Hepatocyte (in vitro differentiated cells): Measurements from ENCODE around the gene RGP1. TPM values are rescaled to one million over a fixed set of nuclear protein-coding genes. Genes with fewer than 3 reads are reported as not detected.

Experiments used
- DNase-seq: peaks from one replicate; pipeline ENCODE4 v3.0.0-alpha.2; 2016; ENCODE audit warnings: low spot score
- H2AFZ ChIP-seq: fragments of 200-600 bp; sonication (generic); 2 replicates; pipeline ENCODE4 v1.6.0; 2016; ENCODE audit warnings: antibody characterized with exemption, mild to moderate bottlenecking
- H3K27ac ChIP-seq: fragments of 200-600 bp; sonication (generic); 2 replicates; pipeline ENCODE4 v1.5.1; 2016; ENCODE audit warnings: mild to moderate bottlenecking
- H3K27me3 ChIP-seq: fragments of 200-600 bp; sonication (generic); 2 replicates; pipeline ENCODE4 v1.6.1; 2016
- H3K36me3 ChIP-seq: fragments of 200-600 bp; sonication (generic); replicated peaks from 2 replicates; pipeline ENCODE4 v1.5.1; 2016; ENCODE audit warnings: low read depth; ENCODE audit not compliant: insufficient read depth
- H3K4me1 ChIP-seq: fragments of 200-600 bp; sonication (generic); 2 replicates; pipeline ENCODE4 v1.5.1; 2016; ENCODE audit warnings: mild to moderate bottlenecking, moderate library complexity; ENCODE audit not compliant: insufficient read depth
- H3K4me2 ChIP-seq: fragments of 200-600 bp; sonication (generic); 2 replicates; pipeline ENCODE4 v1.6.0; 2016
- H3K4me3 ChIP-seq: fragments of 200-600 bp; sonication (generic); 2 replicates; pipeline ENCODE4 v1.5.1; 2016; ENCODE audit warnings: mild to moderate bottlenecking
- H3K79me2 ChIP-seq: fragments of 200-600 bp; sonication (generic); 2 replicates; pipeline ENCODE4 v1.6.0; 2017; ENCODE audit warnings: mild to moderate bottlenecking
- H3K9me2 ChIP-seq: fragments of 200-600 bp; sonication (generic); replicated peaks from 2 replicates; pipeline ENCODE4 v1.6.0; 2017; ENCODE audit warnings: mild to moderate bottlenecking; ENCODE audit not compliant: insufficient read depth
- H3K9me3 ChIP-seq: fragments of 200-600 bp; sonication (generic); 2 replicates; pipeline ENCODE4 v1.5.1; 2016; ENCODE audit warnings: low read depth, mild to moderate bottlenecking
- H4K20me1 ChIP-seq: fragments of 200-600 bp; sonication (generic); 2 replicates; pipeline ENCODE4 v1.6.0; 2016; ENCODE audit warnings: mild to moderate bottlenecking; ENCODE audit not compliant: insufficient read depth, poor library complexity, severe bottlenecking
- CTCF ChIP-seq: fragments of 200-600 bp; sonication (generic); IDR thresholded peaks from 2 replicates; pipeline ENCODE4 v1.5.1; 2016; ENCODE audit warnings: antibody characterized with exemption, mild to moderate bottlenecking; ENCODE audit not compliant: poor library complexity
- EZH2 ChIP-seq: fragments of 200-600 bp; sonication (generic); IDR thresholded peaks from 2 replicates; pipeline ENCODE4 v1.6.1; 2016; ENCODE audit warnings: antibody characterized with exemption, mild to moderate bottlenecking, borderline replicate concordance
- EZH2phosphoT487 ChIP-seq: fragments of 200-600 bp; sonication (generic); IDR thresholded peaks from one replicate; pipeline ENCODE4 v1.6.1; 2018; ENCODE audit warnings: antibody characterized with exemption, mild to moderate bottlenecking, low read depth, moderate library complexity; ENCODE audit not compliant: unreplicated experiment, severe bottlenecking
- WGBS: methylation state at CpG from one replicate; pipeline ENCODE4 v1.1.6; 2016; ENCODE audit warnings: low lambda C conversion rate; ENCODE audit errors: missing lambda C conversion rate; 5-methylcytosine and 5-hydroxymethylcytosine counted together
- microRNA-seq: library from miRNA; unstranded; fragments of <30 nt; microRNA quantifications from one replicate; pipeline ENCODE4, GENCODE V29; 2017
- polyA plus RNA-seq: library from polyadenylated mRNA; unstranded; fragments of >200 nt; fragmentation: Nextera tagmentation; extraction: Ambion mirVana; gene quantifications from 2 replicates; pipeline ENCODE4 v1.2.1, GENCODE V29; 2016
- small RNA-seq: library from RNA; depleted of rRNA; stranded (forward); fragments of <200 nt; gene quantifications from one replicate; pipeline ENCODE3, GENCODE V24; 2014
- total RNA-seq: library from RNA; depleted of rRNA; stranded (reverse); fragments of >200 nt; gene quantifications from 2 replicates; pipeline ENCODE4 v1.2.3, GENCODE V29; 2014

The RGP1 gene
- total and polyA plus RNA-seq, 2 experiments from 2014 or later, result 11.4 to 19.3 TPM

GRCh38 chr9:35801328-35802128 lies 52.4 kb downstream of the RGP1 start:
- no peaks in the 10 kb centered on the region for H3K36me3 ChIP-seq
- WGBS, result 85% methylated on average over 13 of the region's 13 CpGs
- TF ChIP-seq EZH2phosphoT487 (no peak), CTCF (no peak), EZH2 (no peak)
- no peaks in the 10 kb centered on the region for H3K9me2 ChIP-seq
- no peak overlapping the region for H2AFZ ChIP-seq
- no peaks in the 10 kb centered on the region for H3K27me3 ChIP-seq
- no peaks in the 10 kb centered on the region for H3K9me3 ChIP-seq
- H3K79me2 ChIP-seq, result no peaks in the 10 kb centered on the region
- no peak overlapping the region for H3K4me2 ChIP-seq
- H3K4me1 ChIP-seq, result no peaks in the 10 kb centered on the region
- H3K27ac ChIP-seq, result no peak overlapping the region
- DNase-seq, result no peak
- H4K20me1 ChIP-seq, result no peaks in the 10 kb centered on the region
- no peak overlapping the region for H3K4me3 ChIP-seq

- Histone ChIP-seq H3K4me3 (no peak overlapping the region), H3K27ac (no peak overlapping the region), H3K9me2 (no peaks in the 10 kb centered on the region), H3K4me2 (no peak overlapping the region), H3K4me1 (no peaks in the 10 kb centered on the region), H4K20me1 (no peaks in the 10 kb centered on the region), H3K27me3 (no peaks in the 10 kb centered on the region), H3K79me2 (no peaks in the 10 kb centered on the region), H3K9me3 (no peaks in the 10 kb centered on the region), H3K36me3 (no peaks in the 10 kb centered on the region), H2AFZ (no peak overlapping the region)
- DNase-seq, result no peak
- no peak for TF ChIP-seq CTCF
- TF ChIP-seq EZH2, result no peak
- TF ChIP-seq EZH2phosphoT487, result no peak
- WGBS, result 97% methylated on average over 8 of the region's 8 CpGs
Measured at GRCh38 chr9:35806101-35806500, 57.0 kb downstream of the RGP1 start.

Small RNA genes within 50 kb of the gene (microRNA-seq; reads per million reads assigned to microRNA genes)
- 1.8 reads per million for gene MIR6852
- 2.2 reads per million for gene MIR6853

Small RNA genes within 50 kb of the gene (small RNA-seq; reads per million reads assigned to genes)
- 0.19 reads per million for gene MIR6853

Other genes starting within 250 kb of the RGP1 start
- gene TESK1, start 144.0 kb upstream of the RGP1 start, total RNA-seq, result 17.4 and 20.1 TPM in 2 replicates
- 27.2 and 30.3 TPM in 2 replicates for gene TESK1, start 144.0 kb upstream of the RGP1 start, polyA plus RNA-seq
- 1.9 and 2.0 TPM in 2 replicates for gene CD72, start 130.9 kb upstream of the RGP1 start, total RNA-seq
- 1.1 and 1.3 TPM in 2 replicates for gene CD72, start 130.9 kb upstream of the RGP1 start, polyA plus RNA-seq
- not detected in 2 replicates for gene SIT1, start 98.4 kb upstream of the RGP1 start, total RNA-seq
- gene SIT1, start 98.4 kb upstream of the RGP1 start, polyA plus RNA-seq, result not detected in 2 replicates
- gene RMRP, start 91.3 kb upstream of the RGP1 start, total RNA-seq, result 1,377 and 3,174 TPM in 2 replicates
- not detected in 2 replicates for gene RMRP, start 91.3 kb upstream of the RGP1 start, polyA plus RNA-seq
- gene CCDC107, start 91.0 kb upstream of the RGP1 start, total RNA-seq, result 12.1 and 13.8 TPM in 2 replicates
- gene CCDC107, start 91.0 kb upstream of the RGP1 start, polyA plus RNA-seq, result 39.5 and 42.2 TPM in 2 replicates
- 1.8 and 9.4 TPM in 2 replicates for gene ARHGEF39, start 84.1 kb upstream of the RGP1 start, total RNA-seq
- gene ARHGEF39, start 84.1 kb upstream of the RGP1 start, polyA plus RNA-seq, result 5.2 and 5.6 TPM in 2 replicates
- gene CA9, start 75.4 kb upstream of the RGP1 start, total RNA-seq, result 0.27 TPM in 1 of 2 replicates, not detected in the other
- 2.1 and 2.4 TPM in 2 replicates for gene CA9, start 75.4 kb upstream of the RGP1 start, polyA plus RNA-seq
- 98.7 and 106 TPM in 2 replicates for gene TPM2, start 59.4 kb upstream of the RGP1 start, total RNA-seq
- 166 and 203 TPM in 2 replicates for gene TPM2, start 59.4 kb upstream of the RGP1 start, polyA plus RNA-seq
- 100 and 113 TPM in 2 replicates for gene TLN1, start 17.1 kb upstream of the RGP1 start, total RNA-seq
- 70.5 and 73.4 TPM in 2 replicates for gene TLN1, start 17.1 kb upstream of the RGP1 start, polyA plus RNA-seq
- gene CREB3, start 16.6 kb upstream of the RGP1 start, total RNA-seq, result 54.6 and 69.6 TPM in 2 replicates
- gene CREB3, start 16.6 kb upstream of the RGP1 start, polyA plus RNA-seq, result 79.8 and 79.9 TPM in 2 replicates
- 58.5 and 60.5 TPM in 2 replicates for gene GBA2, start 59 bp upstream of the RGP1 start, total RNA-seq
- 77.5 and 80.2 TPM in 2 replicates for gene GBA2, start 59 bp upstream of the RGP1 start, polyA plus RNA-seq
- gene MSMP, start 5.0 kb downstream of the RGP1 start, total RNA-seq, result not detected in 2 replicates
- not detected in 2 replicates for gene MSMP, start 5.0 kb downstream of the RGP1 start, polyA plus RNA-seq
- 12.8 and 13.9 TPM in 2 replicates for gene NPR2, start 42.3 kb downstream of the RGP1 start, total RNA-seq
- gene NPR2, start 42.3 kb downstream of the RGP1 start, polyA plus RNA-seq, result 12.2 and 14.4 TPM in 2 replicates
- gene SPAG8, start 63.0 kb downstream of the RGP1 start, total RNA-seq, result 0.10 and 1.4 TPM in 2 replicates
- gene SPAG8, start 63.0 kb downstream of the RGP1 start, polyA plus RNA-seq, result 0.55 and 0.63 TPM in 2 replicates
- gene HINT2, start 65.8 kb downstream of the RGP1 start, total RNA-seq, result 31.9 and 45.7 TPM in 2 replicates
- 81.4 and 87.3 TPM in 2 replicates for gene HINT2, start 65.8 kb downstream of the RGP1 start, polyA plus RNA-seq
- gene FAM221B, start 79.4 kb downstream of the RGP1 start, total RNA-seq, result not detected in 2 replicates
- 0.26 TPM in 1 of 2 replicates, not detected in the other for gene FAM221B, start 79.4 kb downstream of the RGP1 start, polyA plus RNA-seq
- 7.5 and 12.3 TPM in 2 replicates for gene TMEM8B, start 79.9 kb downstream of the RGP1 start, total RNA-seq
- 13.4 and 14.6 TPM in 2 replicates for gene TMEM8B, start 79.9 kb downstream of the RGP1 start, polyA plus RNA-seq
- gene OR13J1, start 121.1 kb downstream of the RGP1 start, total RNA-seq, result not detected in 2 replicates
- gene OR13J1, start 121.1 kb downstream of the RGP1 start, polyA plus RNA-seq, result not detected in 2 replicates
- gene HRCT1, start 156.9 kb downstream of the RGP1 start, total RNA-seq, result 0.24 and 0.90 TPM in 2 replicates
- 0.72 and 1.8 TPM in 2 replicates for gene HRCT1, start 156.9 kb downstream of the RGP1 start, polyA plus RNA-seq
- gene SPAAR, start 160.2 kb downstream of the RGP1 start, total RNA-seq, result not detected in 2 replicates
- gene SPAAR, start 160.2 kb downstream of the RGP1 start, polyA plus RNA-seq, result 0.52 TPM in 1 of 2 replicates, not detected in the other
- gene OR2S2, start 208.9 kb downstream of the RGP1 start, total RNA-seq, result 0.27 TPM in 1 of 2 replicates, not detected in the other
- gene OR2S2, start 208.9 kb downstream of the RGP1 start, polyA plus RNA-seq, result not detected in 2 replicates